D721Med (cell line): Measurements from ENCODE around the gene CENPB.

Experiments
- DNase-seq: peaks from one replicate; pipeline ENCODE4 v3.0.0; 2011; ENCODE audit warnings: low spot score; ENCODE audit not compliant: insufficient read length
- FAIRE-seq: peaks from 2 replicates; lab custom pipeline; 2011; peaks lifted over from hg19 to GRCh38; lab: Jason Lieb, UNC
- CTCF ChIP-seq: IDR thresholded peaks from 2 replicates; pipeline ENCODE4 v1.5.1; 2012; ENCODE audit warnings: mild to moderate bottlenecking, control low read depth; ENCODE audit not compliant: insufficient read depth; ENCODE audit errors: missing control alignments

Gene CENPB

GRCh38 chr20:3757268-3757667 lies 29.3 kb downstream of the CENPB start:
- DNase-seq (no peak), FAIRE-seq (no peak)
- TF ChIP-seq CTCF: no peak

GRCh38 chr20:3755814-3756480 lies 30.6 kb downstream of the CENPB start:
- TF ChIP-seq CTCF: no peak
- DNase-seq (no peak), FAIRE-seq (no peak)

- DNase-seq: no peak
- TF ChIP-seq CTCF: no peak
- no peak for FAIRE-seq
These were observed 31.3 kb downstream of the CENPB start for GRCh38 chr20:3755269-3755668.

- TF ChIP-seq CTCF: no peak
- FAIRE-seq: no peak
These were observed 32.3 kb downstream of the CENPB start for GRCh38 chr20:3754276-3754630.

GRCh38 chr20:3753501-3754275 lies 32.9 kb downstream of the CENPB start:
- no peak for TF ChIP-seq CTCF
- DNase-seq (no peak), FAIRE-seq (no peak)

More at GRCh38 chr20:3754276-3754630, 32.3 kb downstream of the CENPB start:
- DNase-seq: no peak

- FAIRE-seq (no peak), DNase-seq (peak; percentile 54)
- TF ChIP-seq CTCF: peak; percentile 63
These were observed 33.4 kb downstream of the CENPB start for GRCh38 chr20:3753098-3753497.

GRCh38 chr20:3752386-3752759 lies 34.2 kb downstream of the CENPB start:
- FAIRE-seq (no peak), DNase-seq (no peak)
- no peak for TF ChIP-seq CTCF
